HG03439 (cell line): Measurements from ENCODE around the gene NAA80.

ENCODE experiments used
- ATAC-seq: cut with Tn5 transposase; IDR thresholded peaks from one replicate; pipeline ENCODE4 v1.9.1; 2021; ENCODE audit warnings: mild to moderate bottlenecking, moderate library complexity; ENCODE audit not compliant: unreplicated experiment

NAA80 gene

DNA sequence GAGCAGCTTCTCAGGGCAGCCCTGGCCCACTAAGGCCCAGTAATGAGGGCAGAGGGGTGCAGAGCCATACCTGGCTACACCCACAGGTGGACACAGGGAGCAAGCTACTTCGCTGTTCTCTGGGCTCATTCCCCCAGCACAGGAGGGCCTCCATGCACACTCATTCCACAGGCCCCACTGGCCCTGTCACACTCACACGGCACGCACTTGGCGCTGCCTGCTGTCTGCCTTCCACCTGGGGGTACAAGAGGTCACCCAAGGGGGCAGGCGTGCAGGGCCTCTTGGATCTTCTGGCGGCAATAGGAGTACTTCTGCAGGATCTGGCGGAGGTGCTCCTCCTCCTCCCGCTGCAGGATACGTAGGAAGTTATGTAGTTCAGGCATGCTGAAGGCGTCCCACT is 31.1 kb upstream of the NAA80 start:
- no peak for ATAC-seq

GRCh38 chr3:50327943-50328691 is 28.9 kb upstream of the NAA80 start, which contains the start of gene TUSC2:
TSS of gene TUSC2 (minus strand) at chr3:50328223. CDS start at chr3:50328099, 124 bp downstream.
- ATAC-seq = peak; percentile 76

- ATAC-seq = no peak
Observed at GRCh38 chr3:50327129-50327528, 27.9 kb upstream of the NAA80 start.

- no peak for ATAC-seq
Observed at GRCh38 chr3:50326182-50326541, 27.0 kb upstream of the NAA80 start.

GRCh38 chr3:50325497-50326181 is 26.4 kb upstream of the NAA80 start:
- no peak for ATAC-seq

DNA sequence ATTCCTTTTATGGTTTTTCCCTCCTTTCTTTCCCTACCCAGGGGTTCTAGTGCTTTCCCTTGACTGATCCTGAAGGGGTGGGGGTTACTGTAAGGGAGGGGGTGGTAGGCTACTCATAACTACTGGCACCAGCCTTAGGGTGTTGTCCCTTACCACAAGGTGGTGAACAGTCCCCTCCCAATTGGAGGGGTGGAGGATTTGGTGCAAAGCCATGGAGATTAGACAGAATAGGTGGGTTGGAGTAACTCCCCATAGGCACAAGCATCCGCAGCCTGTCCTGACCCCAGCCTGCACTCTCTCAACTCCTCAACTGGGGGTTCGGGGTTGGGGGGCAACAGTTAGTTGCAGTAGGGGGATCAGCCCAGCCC is 25.9 kb upstream of the NAA80 start:
- ATAC-seq = no peak

DNA sequence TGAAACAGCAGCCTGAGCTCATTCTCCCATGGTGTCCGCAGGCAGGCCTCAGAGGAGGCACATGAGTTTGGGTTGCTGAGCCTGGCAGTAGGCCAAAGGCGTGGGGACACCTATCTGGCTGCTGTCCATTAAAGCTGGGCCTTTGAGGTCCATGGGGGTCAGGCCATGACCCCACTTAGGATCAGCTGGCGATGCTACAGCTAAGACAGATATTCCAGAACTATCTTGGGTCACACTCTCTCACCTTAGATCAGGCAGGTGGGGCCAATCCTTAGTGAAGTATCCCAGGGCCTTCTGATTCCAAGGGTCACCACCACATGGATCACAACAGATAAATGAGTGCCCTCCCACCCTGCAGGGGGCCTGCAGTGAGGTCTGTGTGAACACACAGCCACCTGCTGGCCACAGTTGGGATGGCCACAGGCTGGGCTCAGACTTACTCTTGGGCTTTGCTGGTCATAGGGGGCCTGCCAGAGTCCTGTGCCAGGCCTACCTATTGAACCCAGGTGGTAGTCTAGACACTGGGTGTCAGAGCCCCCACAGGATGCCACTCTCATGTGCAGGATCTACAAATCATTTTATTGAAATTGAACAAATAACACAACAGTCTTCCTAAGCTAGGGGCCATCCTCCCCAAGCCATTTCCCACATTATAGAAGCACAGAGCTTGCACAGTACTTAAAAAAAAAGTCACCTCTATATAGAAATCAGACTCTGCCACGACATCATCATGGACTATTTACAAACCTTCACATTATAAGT is 25.3 kb upstream of the NAA80 start:
- no peak for ATAC-seq

DNA sequence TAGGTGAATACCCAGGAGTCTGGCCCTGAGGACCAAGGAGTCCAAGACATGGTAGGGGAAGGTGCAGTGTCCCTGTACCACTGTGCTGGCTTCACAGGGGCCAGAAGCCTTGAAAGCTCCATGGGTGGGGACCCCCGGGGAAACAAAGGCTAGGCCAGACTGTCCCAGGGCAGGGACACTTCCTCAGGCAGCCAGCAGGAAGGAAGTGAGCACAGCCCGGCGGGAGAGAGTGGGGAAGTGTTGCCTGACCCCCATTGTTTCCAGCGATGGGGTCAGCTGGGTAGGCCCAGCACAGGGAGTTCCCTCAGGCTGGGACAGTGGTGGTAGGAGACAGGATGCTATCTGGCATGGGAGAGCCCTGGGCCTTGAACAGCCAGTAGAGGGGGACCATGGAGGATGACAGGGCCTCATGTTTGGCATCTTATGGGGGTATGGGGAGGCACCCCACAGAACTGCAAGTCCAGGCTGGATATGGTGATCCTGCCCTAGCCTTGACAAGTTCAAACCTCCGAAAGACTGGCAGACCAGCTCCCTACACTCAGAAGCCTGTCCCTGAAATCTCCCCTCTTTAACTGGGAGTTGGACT is 24.5 kb upstream of the NAA80 start:
- no peak for ATAC-seq

GRCh38 chr3:50323092-50323600 is 23.9 kb upstream of the NAA80 start:
- ATAC-seq = no peak

DNA sequence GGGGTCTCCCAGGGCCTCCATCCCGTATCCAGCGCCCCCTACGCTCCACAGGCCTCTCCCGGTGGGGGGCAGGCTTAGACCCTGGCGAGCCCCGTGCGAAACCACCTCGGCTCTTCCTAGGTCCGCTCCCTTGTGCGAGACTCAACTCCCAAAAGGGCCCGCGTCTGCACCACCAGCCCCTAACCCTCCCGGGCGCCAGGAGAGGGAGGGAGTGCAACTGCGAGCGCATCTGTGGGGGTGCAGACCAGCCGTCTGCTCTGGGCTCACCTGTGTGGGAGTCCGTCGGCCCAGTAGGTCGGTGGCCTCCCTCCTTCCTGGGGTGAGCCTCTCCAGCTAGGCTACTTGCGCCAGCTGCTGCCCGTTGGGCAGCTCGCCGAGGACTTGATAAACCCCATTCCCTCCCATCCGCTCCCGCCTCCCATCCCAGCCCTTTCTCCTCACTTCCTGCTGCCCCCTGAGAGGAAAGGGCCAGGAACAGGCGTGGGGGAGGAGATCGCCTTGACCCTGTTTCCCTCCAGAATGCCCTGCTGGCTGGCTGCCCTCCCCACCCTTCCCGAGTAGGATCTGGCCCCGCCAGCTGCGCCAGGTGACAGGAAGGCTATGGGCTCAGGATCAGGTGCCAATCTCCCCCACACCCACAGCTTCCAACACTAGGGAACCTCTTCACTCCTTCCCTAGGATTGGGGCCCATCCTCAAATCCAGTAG is 23.3 kb upstream of the NAA80 start, which contains the start of gene HYAL2:
Gene HYAL2, minus strand, starts transcription at position 360 of the 706 bp plus-strand sequence. CDS start 2,256 bp downstream, outside the sequence.
- no peak for ATAC-seq

DNA sequence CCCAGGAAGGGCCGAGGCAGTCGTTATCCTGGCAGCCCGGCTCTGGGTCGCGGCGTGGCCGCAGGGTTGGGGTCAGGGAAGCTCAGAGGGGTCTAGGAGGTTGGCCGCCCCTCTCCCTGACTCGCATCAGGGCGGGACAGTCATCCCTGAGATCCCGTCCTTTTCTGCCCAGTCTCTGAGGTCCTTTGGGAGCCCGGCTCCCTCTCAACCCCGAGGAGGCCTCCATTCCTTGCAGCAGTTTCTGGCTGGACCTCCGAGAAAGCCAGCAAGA is 22.8 kb upstream of the NAA80 start:
- no peak for ATAC-seq

GRCh38 chr3:50321336-50322114 is 22.3 kb upstream of the NAA80 start:
- peak; percentile 80 for ATAC-seq

GRCh38 chr3:50320853-50321335 is 21.7 kb upstream of the NAA80 start:
- ATAC-seq = peak; percentile 38

DNA sequence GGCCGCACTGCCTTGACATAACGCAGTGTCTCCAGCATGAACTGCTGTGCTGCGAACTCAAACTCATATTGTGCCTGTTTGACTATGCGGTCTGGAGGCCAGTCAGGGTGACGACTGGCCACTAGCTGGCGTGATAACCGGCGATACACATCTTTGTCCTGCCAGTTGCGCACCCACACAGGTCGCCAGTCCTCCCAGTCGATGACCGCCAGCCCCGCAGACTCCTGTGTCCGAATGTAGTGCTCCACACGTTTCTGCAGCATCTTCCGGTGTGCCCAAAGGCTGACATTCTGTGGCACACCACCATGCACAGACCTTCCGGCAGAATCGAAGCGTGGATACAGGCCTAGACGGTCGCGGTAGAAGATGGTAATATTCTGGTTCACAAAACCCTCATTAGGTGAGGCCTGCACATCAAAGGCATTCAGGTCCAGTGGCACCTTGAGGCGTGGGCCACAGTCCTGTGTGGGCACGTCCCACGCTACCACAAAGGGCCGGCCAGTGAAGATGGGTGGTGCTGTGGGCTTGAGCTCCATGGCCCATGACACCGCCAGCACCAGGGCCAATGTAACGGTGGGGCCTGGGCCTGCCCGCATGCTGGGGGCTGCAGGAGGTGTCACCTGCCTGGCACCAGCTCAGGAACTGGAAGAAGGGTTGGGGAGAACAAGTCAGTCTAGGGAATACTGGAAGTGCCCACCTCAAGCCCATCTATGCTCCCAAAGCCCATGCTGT is 20.9 kb upstream of the NAA80 start:
- no peak for ATAC-seq

DNA sequence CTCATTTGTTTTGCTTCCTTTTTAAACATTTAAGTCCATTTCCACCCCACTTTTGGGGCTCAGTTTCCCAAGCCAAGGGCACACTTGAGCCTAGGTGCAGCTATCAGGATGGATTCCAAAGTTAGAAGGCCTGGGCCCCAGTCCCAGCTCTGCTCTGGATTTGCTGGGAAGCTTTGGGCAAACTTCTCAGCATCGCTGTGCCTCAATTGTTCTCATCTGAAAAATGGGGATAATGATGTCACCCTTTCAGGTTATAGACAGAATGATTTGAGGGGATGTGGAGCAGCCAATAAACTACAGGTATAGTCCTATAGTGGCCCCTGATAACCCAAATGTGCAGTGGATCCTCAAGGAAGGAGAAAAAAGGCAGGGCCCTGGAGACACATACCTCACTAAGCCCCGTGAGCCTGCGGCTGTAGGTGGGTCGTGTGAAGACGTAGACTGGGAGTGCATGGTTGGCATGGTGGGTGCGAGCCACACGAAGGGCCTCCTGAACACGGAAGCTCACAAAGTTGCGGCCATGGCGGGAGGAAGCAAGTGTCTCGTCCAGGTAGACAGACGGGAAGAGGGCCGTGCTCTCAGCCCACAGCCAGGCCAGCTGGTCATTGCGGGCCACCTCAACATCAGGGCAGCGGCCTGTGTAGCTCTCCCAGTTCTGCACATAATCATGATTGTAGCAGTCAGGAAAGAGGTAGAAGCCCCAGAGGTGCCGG is 20.1 kb upstream of the NAA80 start:
- no peak for ATAC-seq

DNA sequence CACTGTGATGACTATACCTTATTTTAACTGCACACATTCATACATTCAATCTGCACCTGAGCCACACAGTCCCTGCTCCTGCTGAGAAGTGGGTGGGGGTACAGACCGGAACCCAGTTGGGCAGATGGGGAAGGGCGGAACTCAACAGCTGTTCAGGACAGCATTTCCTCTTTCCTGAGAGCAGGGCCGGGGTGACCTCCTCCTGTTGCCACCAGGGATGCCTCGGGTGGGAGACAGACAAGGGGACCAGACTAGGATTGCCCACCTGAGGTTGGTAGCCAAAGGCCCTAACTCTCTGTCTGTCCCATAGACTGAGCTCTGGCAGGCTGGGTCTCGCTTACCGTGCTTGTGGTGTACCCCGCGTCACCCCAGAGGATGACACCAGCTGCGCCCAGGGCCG is 19.4 kb upstream of the NAA80 start:
- ATAC-seq = no peak

- no peak for ATAC-seq
Observed at GRCh38 chr3:50318163-50318562, 19.0 kb upstream of the NAA80 start.

GRCh38 chr3:50317300-50317699 is 18.1 kb upstream of the NAA80 start:
- ATAC-seq = no peak
